ENCODE measurements around the gene FOLH1. TPM values are rescaled to one million over a fixed set of nuclear protein-coding genes. Genes with fewer than 3 reads are reported as not detected.
"Not testable (repeated sequence)": the region's sequence is repeated elsewhere in the genome, so short reads cannot be mapped to it uniquely, and the experiment has no call there.

FOLH1 gene
- total and polyA plus RNA-seq, 2 of the 8 experiments (the other 6 are each of a cell fraction or from before 2014, with no cell fraction given), result 0.56 TPM; not detected in 1

GRCh38 chr11:49225255-49225785 lies 16.9 kb upstream of the FOLH1 start:
- H3K23ac ChIP-seq (ENCODE audit: insufficient read length); H3K79me1 ChIP-seq (ENCODE audit: low read depth, low read length); H3K56ac ChIP-seq (replicated peaks; ENCODE audit: insufficient read length, low read depth, low read length); H2AK5ac ChIP-seq (ENCODE audit: low read depth, low read length); H3K4ac ChIP-seq (replicated peaks; ENCODE audit: insufficient read length, low read depth, low read length); H3K18ac ChIP-seq (ENCODE audit: extremely low read depth, low read length); H2BK12ac ChIP-seq (ENCODE audit: low read depth, low read length); H2BK5ac ChIP-seq (ENCODE audit: low read depth, low read length); H3K23me2 ChIP-seq (ENCODE audit: low read depth, low read length); H4K8ac ChIP-seq (ENCODE audit: extremely low read depth, insufficient read depth, low read length); H2BK20ac ChIP-seq (ENCODE audit: low read length); H3K27me3 ChIP-seq (replicated peaks in 1 of 4; ENCODE audit: control insufficient read depth in 3 of 4, extremely low read depth in 1 of 4, insufficient read depth in 3 of 4, low read length in 3 of 4); H3K14ac ChIP-seq (ENCODE audit: insufficient read length); H3K27ac ChIP-seq (ENCODE audit: low read depth, low read length); H2BK15ac ChIP-seq (ENCODE audit: low read length); H2AFZ ChIP-seq (ENCODE audit: low read length); DNase-seq (ENCODE audit: low read depth in 1 of 2, low spot score in 2 of 2); H4K5ac ChIP-seq (ENCODE audit: insufficient read length, low read depth, low read length); H3K79me2 ChIP-seq (ENCODE audit: control insufficient read depth in 1 of 2, insufficient read depth in 2 of 2, low read length in 2 of 2); H4K20me1 ChIP-seq (replicated peaks in 1 of 2; ENCODE audit: control insufficient read depth in 1 of 2, insufficient read depth in 2 of 2, low read length in 2 of 2); H3K4me1 ChIP-seq (replicated peaks in 1 of 4; ENCODE audit: control insufficient read depth in 3 of 4, insufficient read depth in 4 of 4, low read length in 3 of 4); POLR2A ChIA-PET (ENCODE audit: partially characterized antibody); H2BK120ac ChIP-seq (replicated peaks; ENCODE audit: low read depth, low read length); CTCF ChIA-PET (ENCODE audit: partially characterized antibody); H3K36me3 ChIP-seq (ENCODE audit: control insufficient read depth in 2 of 4, insufficient read depth in 4 of 4, low read length in 3 of 4); H3K4me3 ChIP-seq (ENCODE audit: extremely low read depth in 1 of 4, insufficient read depth in 2 of 4, low read depth in 3 of 4, low read length in 4 of 4); H4K91ac ChIP-seq (replicated peaks; ENCODE audit: insufficient read length, low read length); H3K4me2 ChIP-seq (ENCODE audit: insufficient read depth in 1 of 2, low read depth in 2 of 2, low read length in 2 of 2); H3K9ac ChIP-seq (replicated peaks in 1 of 4; ENCODE audit: extremely low read depth in 1 of 4, low read depth in 3 of 4, low read length in 3 of 4): not testable (repeated sequence)
- FAIRE-seq, result peak; percentile 77
- peaks cover 16 to 17% of the 10 kb centered on the region in 2 experiments; a peak in 3 of 4 replicates for H3K9me3 ChIP-seq (ENCODE audit: insufficient read depth in 2 of 2, low read depth in 1 of 2, low read length in 1 of 2)
- WGBS, 2 experiments (ENCODE audit: extremely low coverage in 1 of 2, insufficient coverage in 1 of 2, insufficient read length in 1 of 2, insufficient replicate concordance in 2 of 2, low coverage in 1 of 2, low lambda C conversion rate in 2 of 2, missing lambda C conversion rate in 1 of 2), result 79% methylated on average over 8 of the region's 8 CpGs; no CpG with 5 or more reads in 1 of the 2 experiments

Data from H1 (cell line).